BJ (cell line): Measurements from ENCODE around the gene GABBR2. TPM values are rescaled to one million over a fixed set of nuclear protein-coding genes. Genes with fewer than 3 reads are reported as not detected.

Experiments
- CTCF ChIA-PET: fragments of 350-600 bp; formaldehyde crosslinking; extraction: SDS; loops from one replicate; lab custom pipeline; 2021; ENCODE audit warnings: antibody characterized with exemption, inconsistent platforms; lab: Yijun Ruan, JAX
- POLR2A ChIA-PET: fragments of 300-600 bp; sonication (Branson Sonifier 250); formaldehyde crosslinking; extraction: SDS; loops from one replicate; lab custom pipeline; 2021; ENCODE audit warnings: antibody characterized with exemption; lab: Charles Lee
- DNase-seq: peaks from one replicate; pipeline ENCODE4 v3.0.0-alpha.2; 2011; ENCODE audit warnings: low read depth
- H3K27me3 ChIP-seq: 2 replicates; pipeline ENCODE4 v1.6.0; 2011; ENCODE audit warnings: low read length; ENCODE audit not compliant: control insufficient read depth, insufficient read depth
- H3K36me3 ChIP-seq: 2 replicates; pipeline ENCODE4 v1.5.1; 2011; ENCODE audit warnings: low read length; ENCODE audit not compliant: control insufficient read depth, insufficient read depth
- H3K4me3 ChIP-seq: 2 replicates; pipeline ENCODE4 v1.5.1; 2011; ENCODE audit warnings: low read depth, mild to moderate bottlenecking, control low read depth, low read length
- CTCF ChIP-seq: IDR thresholded peaks from 2 replicates; pipeline ENCODE4 v1.5.1; 2011; ENCODE audit warnings: low read depth, mild to moderate bottlenecking, control low read depth, inconsistent platforms, low read length, moderate library complexity; ENCODE audit not compliant: insufficient read depth
- polyA plus RNA-seq: library from polyadenylated mRNA; depleted of rRNA; stranded (reverse); fragments of >200 nt; gene quantifications from 2 replicates; pipeline ENCODE4 v1.2.3, GENCODE V29; 2011

GABBR2 gene
- polyA plus RNA-seq, 1 experiment: 1.6 TPM

DNA sequence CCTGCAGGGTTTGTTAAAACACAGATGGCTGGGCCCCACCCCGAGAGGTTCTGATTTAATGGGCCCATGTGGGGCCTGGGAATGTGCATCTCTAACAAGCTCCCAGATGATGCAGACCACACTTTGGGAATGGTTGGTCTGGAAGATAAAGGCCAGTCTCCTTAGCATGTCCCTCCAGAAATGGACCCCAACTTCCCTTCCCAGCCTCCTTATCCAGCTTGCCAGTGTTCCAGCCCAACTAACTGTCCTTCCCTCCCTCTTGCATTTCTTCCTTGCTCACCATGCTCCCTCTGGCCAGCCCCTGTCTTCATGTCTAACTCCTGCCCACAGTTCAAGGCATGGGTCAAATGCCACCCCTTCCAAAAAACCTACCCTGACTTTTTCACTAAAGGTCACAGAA, 257.2 kb downstream of the GABBR2 start:
- POLR2A ChIA-PET: no interaction called here

GRCh38 chr9:98450496-98450895, 258.2 kb downstream of the GABBR2 start:
- no peak for TF ChIP-seq CTCF
- Histone ChIP-seq H3K27me3 (0 out of 2 replicates have a peak, but pooled peaks cover 2% of the 10 kb centered on the region), H3K36me3 (no peaks in the 10 kb centered on the region), H3K4me3 (no peak overlapping the region)
- POLR2A ChIA-PET: no interaction called here
- DNase-seq: peak; percentile 26
- CTCF ChIA-PET: interaction anchor here (0.8 kb wide), 2 partner anchors 326 to 895 kb away, joined by 3 read pairs; no protein-coding TSS in a partner anchor

More for the DNA sequence above, 257.2 kb downstream of the GABBR2 start:
- H3K36me3 ChIP-seq: no peaks in the 10 kb centered on the region
- no peak for TF ChIP-seq CTCF
- no peak overlapping the region for H3K4me3 ChIP-seq
- no peaks in the 10 kb centered on the region for H3K27me3 ChIP-seq
- no peak for DNase-seq
- CTCF ChIA-PET: interaction anchor here (2.0 kb wide), 1 partner anchor 255 kb away, joined by 4 read pairs; no protein-coding TSS in a partner anchor

GRCh38 chr9:98449871-98450270, 258.9 kb downstream of the GABBR2 start:
- Histone ChIP-seq H3K4me3 (no peak overlapping the region), H3K27me3 (0 out of 2 replicates have a peak, but pooled peaks cover 2% of the 10 kb centered on the region), H3K36me3 (no peaks in the 10 kb centered on the region)
- DNase-seq: no peak
- ChIA-PET POLR2A (no interaction called here), CTCF (interaction anchor here (0.8 kb wide), 1 partner anchor 326 kb away, joined by 3 read pairs; no protein-coding TSS in a partner anchor)
- no peak for TF ChIP-seq CTCF

GRCh38 chr9:98445576-98445975, 263.2 kb downstream of the GABBR2 start:
- H3K4me3 ChIP-seq: no peak overlapping the region
- TF ChIP-seq CTCF: no peak
- ChIA-PET CTCF (interaction anchor here (0.6 kb wide), 1 partner anchor 370 kb away, joined by 3 read pairs; no protein-coding TSS in a partner anchor), POLR2A (no interaction called here)
- H3K27me3 ChIP-seq: 0 out of 2 replicates have a peak, but pooled peaks cover 2% of the 10 kb centered on the region
- DNase-seq: no peak
- H3K36me3 ChIP-seq: no peaks in the 10 kb centered on the region

GRCh38 chr9:98444601-98445000, 264.1 kb downstream of the GABBR2 start:
- ChIA-PET CTCF (interaction anchor here (1.7 kb wide), 1 partner anchor 129 kb away, joined by 4 read pairs; no protein-coding TSS in a partner anchor), POLR2A (no interaction called here)
- Histone ChIP-seq H3K4me3 (no peak overlapping the region), H3K27me3 (0 out of 2 replicates have a peak, but pooled peaks cover 2% of the 10 kb centered on the region), H3K36me3 (no peaks in the 10 kb centered on the region)
- TF ChIP-seq CTCF: no peak
- DNase-seq: no peak
